ENCODE results near the gene FMN1.

FMN1 gene

GRCh38 chr15:33200903-33201302 lies 6.4 kb upstream of the FMN1 start:
- DNase-seq (ENCODE audit: low read depth) = no peak

GRCh38 chr15:33200444-33200843 lies 5.9 kb upstream of the FMN1 start:
- no peak for DNase-seq (ENCODE audit: low read depth)

- DNase-seq (ENCODE audit: low read depth) = no peak
Observed at GRCh38 chr15:33198541-33198940, 4.0 kb upstream of the FMN1 start.

- no peak for DNase-seq (ENCODE audit: low read depth)
Observed at GRCh38 chr15:33197636-33198035, 3.1 kb upstream of the FMN1 start.

- no peak for DNase-seq (ENCODE audit: low read depth)
Observed at GRCh38 chr15:33194237-33194636, 277 bp downstream of the FMN1 start.

- DNase-seq (ENCODE audit: low read depth) = no peak
Observed at GRCh38 chr15:33191591-33191990, 2.9 kb downstream of the FMN1 start.

- no peak for DNase-seq (ENCODE audit: low read depth)
Observed at GRCh38 chr15:33190539-33190938, 4.0 kb downstream of the FMN1 start.

GRCh38 chr15:33188641-33189257 lies 5.8 kb downstream of the FMN1 start:
- no peak for DNase-seq (ENCODE audit: low read depth)

- no peak for DNase-seq (ENCODE audit: low read depth)
Observed at GRCh38 chr15:33188159-33188558, 6.4 kb downstream of the FMN1 start.

GRCh38 chr15:33183334-33183733 lies 11.2 kb downstream of the FMN1 start:
- DNase-seq (ENCODE audit: low read depth) = no peak

GRCh38 chr15:33182926-33183325 lies 11.6 kb downstream of the FMN1 start:
- no peak for DNase-seq (ENCODE audit: low read depth)

- no peak for DNase-seq (ENCODE audit: low read depth)
Observed at GRCh38 chr15:33182278-33182905, 12.1 kb downstream of the FMN1 start.

- no peak for DNase-seq (ENCODE audit: low read depth)
Observed at GRCh38 chr15:33179874-33180273, 14.6 kb downstream of the FMN1 start.

- no peak for DNase-seq (ENCODE audit: low read depth)
Observed at GRCh38 chr15:33171202-33171601, 23.3 kb downstream of the FMN1 start.

GRCh38 chr15:33169625-33170024 lies 24.9 kb downstream of the FMN1 start:
- DNase-seq (ENCODE audit: low read depth) = no peak

GRCh38 chr15:33168444-33168843 lies 26.1 kb downstream of the FMN1 start:
- DNase-seq (ENCODE audit: low read depth) = no peak

- DNase-seq (ENCODE audit: low read depth) = no peak
Observed at GRCh38 chr15:33163816-33164215, 30.7 kb downstream of the FMN1 start.

GRCh38 chr15:33161209-33161608 lies 33.3 kb downstream of the FMN1 start:
- DNase-seq (ENCODE audit: low read depth) = no peak

- DNase-seq (ENCODE audit: low read depth) = no peak
Observed at GRCh38 chr15:33160581-33161165, 33.8 kb downstream of the FMN1 start.

GRCh38 chr15:33159726-33160453 lies 34.6 kb downstream of the FMN1 start:
- no peak for DNase-seq (ENCODE audit: low read depth)

GRCh38 chr15:33158366-33158765 lies 36.1 kb downstream of the FMN1 start:
- DNase-seq (ENCODE audit: low read depth) = no peak

GRCh38 chr15:33157371-33158037 lies 37.0 kb downstream of the FMN1 start:
- DNase-seq (ENCODE audit: low read depth) = no peak

Data from GM04504 (cell line).